Type B pancreatic cell (in vitro differentiated cells): ENCODE measurements around the gene ARHGEF6. TPM values are rescaled to one million over a fixed set of nuclear protein-coding genes. Genes with fewer than 3 reads are reported as not detected.

ENCODE experiments used
- DNase-seq: peaks from one replicate; pipeline ENCODE4 v3.0.0; 2021; ENCODE audit warnings: mixed read lengths; ENCODE audit not compliant: unreplicated experiment; ENCODE audit errors: extremely low spot score
- H3K27ac Mint-ChIP-seq: 2 replicates; pipeline ENCODE4 v1.8.0; 2021; ENCODE audit warnings: mild to moderate bottlenecking, mixed read lengths
- H3K27me3 Mint-ChIP-seq: 2 replicates; pipeline ENCODE4 v1.8.0; 2021; ENCODE audit warnings: mixed read lengths
- H3K36me3 Mint-ChIP-seq: 2 replicates; pipeline ENCODE4 v1.8.0; 2021; ENCODE audit warnings: mixed read lengths
- H3K4me1 Mint-ChIP-seq: one replicate; pipeline ENCODE4 v1.8.0; 2021; ENCODE audit warnings: mixed read lengths; ENCODE audit not compliant: unreplicated experiment
- H3K4me3 Mint-ChIP-seq: 2 replicates; pipeline ENCODE4 v1.8.0; 2021; ENCODE audit warnings: mild to moderate bottlenecking, mixed read lengths
- H3K9me3 Mint-ChIP-seq: 2 replicates; pipeline ENCODE4 v1.8.0; 2021; ENCODE audit warnings: mixed read lengths
- CTCF ChIP-seq: fragments of 200-600 bp; sonication (generic); conservative IDR thresholded peaks from 2 replicates; pipeline ENCODE4 v1.5.0; 2021; ENCODE audit warnings: antibody characterized with exemption, mild to moderate bottlenecking
- total RNA-seq: library from RNA; stranded (reverse); gene quantifications from 2 replicates; pipeline ENCODE4 v1.2.1, GENCODE V29; 2021; ENCODE audit warnings: low replicate concordance

Gene ARHGEF6
- total RNA-seq, 1 donor from 2014 or later: 3.8 TPM

- H3K9me3 Mint-ChIP-seq: no peaks in the 10 kb centered on the region
- no peaks in the 10 kb centered on the region for H3K4me1 Mint-ChIP-seq
- DNase-seq: no peak
- H3K36me3 Mint-ChIP-seq: no peaks in the 10 kb centered on the region
- TF ChIP-seq CTCF: no peak
- H3K27ac Mint-ChIP-seq: no peak overlapping the region
- no peaks in the 10 kb centered on the region for H3K27me3 Mint-ChIP-seq
- no peak overlapping the region for H3K4me3 Mint-ChIP-seq
Observed at GRCh38 chrX:136616987-136617685, 163.6 kb downstream of the ARHGEF6 start.

Other genes with a start within 250 kb of the ARHGEF6 start
- 22.6 and 78.4 TPM in 2 replicates for gene VGLL1, start 248.7 kb downstream of the ARHGEF6 start, total RNA-seq
- gene CD40LG, start 132.8 kb downstream of the ARHGEF6 start, total RNA-seq: not detected in 2 replicates
- gene RBMX, start 99.8 kb upstream of the ARHGEF6 start, total RNA-seq: 181 and 369 TPM in 2 replicates